Urothelium cell line (cell line): ENCODE data around the gene GID8.

ENCODE experiments used
- DNase-seq: peaks from one replicate; pipeline ENCODE4 v3.0.0; 2011; ENCODE audit warnings: low spot score, mixed read lengths
- FAIRE-seq: peaks from 2 replicates; lab custom pipeline; 2011; peaks lifted over from hg19 to GRCh38; lab: Jason Lieb, UNC

Gene GID8

DNA sequence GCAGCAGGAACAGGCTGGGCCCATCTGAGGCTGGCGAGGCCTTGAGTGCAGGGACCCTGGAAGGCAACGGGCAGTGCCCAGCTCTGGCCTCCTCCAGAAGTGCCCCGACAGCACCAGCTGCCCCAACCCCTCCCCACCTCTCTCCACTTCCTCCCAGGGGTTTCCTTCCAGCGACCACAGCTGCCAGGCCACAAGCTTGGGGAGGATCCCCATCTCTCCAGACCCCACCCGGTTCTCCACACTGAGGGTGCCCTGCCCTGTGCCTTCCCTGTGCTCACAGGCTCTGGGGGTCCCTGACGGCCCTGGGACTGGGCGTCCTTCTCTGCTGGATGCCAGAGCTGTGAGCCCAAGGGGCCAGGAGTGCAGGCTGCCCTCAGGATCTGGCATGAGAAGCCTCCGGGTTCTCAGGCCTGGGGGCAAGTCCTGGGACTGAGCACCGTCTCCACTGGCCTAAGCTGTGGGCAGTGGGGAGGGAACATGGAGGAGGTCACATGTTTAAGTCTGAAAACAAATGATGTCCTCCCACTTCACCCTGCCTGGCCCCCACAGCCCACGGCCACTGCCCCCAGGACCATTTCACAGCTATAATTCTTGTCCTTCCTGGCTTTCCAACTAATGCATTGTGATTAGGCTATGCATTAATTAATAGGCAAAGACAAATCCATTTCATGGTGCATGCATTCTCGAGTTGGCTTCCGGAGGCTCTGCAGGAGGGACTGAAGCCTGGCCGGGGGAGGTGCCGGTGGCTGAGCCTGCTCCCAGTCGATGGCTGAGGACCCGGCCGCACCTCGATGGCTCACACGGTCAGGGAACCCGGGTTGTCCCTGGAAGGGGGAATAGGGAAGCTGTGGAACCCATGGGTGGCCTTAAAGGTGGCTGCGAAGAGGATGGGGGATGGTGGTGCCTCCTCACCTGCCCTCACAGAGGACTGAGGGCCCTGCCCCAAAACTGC, 44.5 kb downstream of the GID8 start:
- FAIRE-seq (peak; percentile 13), DNase-seq (no peak)

GRCh38 chr20:62983210-62983609, 45.3 kb downstream of the GID8 start:
- DNase-seq (no peak), FAIRE-seq (peak; percentile 5)

- no peak for FAIRE-seq
- DNase-seq = no peak
These were observed 46.9 kb downstream of the GID8 start for GRCh38 chr20:62984666-62985443.

DNA sequence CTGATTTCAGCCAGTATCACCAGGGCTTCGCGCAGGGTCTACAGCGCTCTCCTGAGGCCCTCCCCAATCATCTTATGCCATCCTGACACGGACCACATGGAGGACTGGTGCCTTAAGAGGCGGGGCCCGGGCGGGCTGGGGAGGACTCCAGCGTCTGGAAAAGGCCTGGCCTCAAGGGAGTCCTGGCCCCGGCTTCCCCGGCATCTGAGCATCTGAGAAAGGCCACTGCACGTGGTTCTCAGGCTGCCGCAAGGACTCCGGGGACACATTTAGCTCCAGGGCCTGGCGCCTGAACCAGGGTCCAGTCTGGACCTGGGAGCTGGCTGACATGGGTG, 47.5 kb downstream of the GID8 start:
- DNase-seq (no peak), FAIRE-seq (no peak)

- FAIRE-seq (peak; percentile 44), DNase-seq (no peak)
These were observed 48.4 kb downstream of the GID8 start for GRCh38 chr20:62986257-62986800.

DNA sequence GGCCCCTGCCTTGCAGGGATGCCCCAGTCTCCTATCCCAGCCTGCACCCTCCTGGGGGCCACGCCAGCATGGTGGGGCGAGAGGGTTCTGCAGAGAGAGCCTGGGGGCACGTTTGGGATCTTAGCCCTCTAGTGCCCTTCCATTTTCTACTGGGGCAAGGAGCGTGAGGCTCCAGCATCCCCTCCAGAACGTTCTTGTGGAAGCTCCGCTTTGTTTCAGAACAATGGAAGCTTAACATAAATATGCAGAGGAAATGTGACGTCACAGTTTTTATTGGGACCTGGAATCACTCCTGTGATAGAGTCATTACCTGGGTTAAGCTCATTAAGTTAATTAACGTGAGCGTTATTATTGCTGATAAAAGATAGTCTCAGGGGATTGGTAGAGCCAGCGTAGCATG, 49.2 kb downstream of the GID8 start:
- FAIRE-seq (no peak), DNase-seq (no peak)

- FAIRE-seq (no peak), DNase-seq (no peak)
These were observed 51.3 kb downstream of the GID8 start for GRCh38 chr20:62989201-62989601.

GRCh38 chr20:62990306-62990825, 52.4 kb downstream of the GID8 start:
- FAIRE-seq = no peak
- no peak for DNase-seq

DNA sequence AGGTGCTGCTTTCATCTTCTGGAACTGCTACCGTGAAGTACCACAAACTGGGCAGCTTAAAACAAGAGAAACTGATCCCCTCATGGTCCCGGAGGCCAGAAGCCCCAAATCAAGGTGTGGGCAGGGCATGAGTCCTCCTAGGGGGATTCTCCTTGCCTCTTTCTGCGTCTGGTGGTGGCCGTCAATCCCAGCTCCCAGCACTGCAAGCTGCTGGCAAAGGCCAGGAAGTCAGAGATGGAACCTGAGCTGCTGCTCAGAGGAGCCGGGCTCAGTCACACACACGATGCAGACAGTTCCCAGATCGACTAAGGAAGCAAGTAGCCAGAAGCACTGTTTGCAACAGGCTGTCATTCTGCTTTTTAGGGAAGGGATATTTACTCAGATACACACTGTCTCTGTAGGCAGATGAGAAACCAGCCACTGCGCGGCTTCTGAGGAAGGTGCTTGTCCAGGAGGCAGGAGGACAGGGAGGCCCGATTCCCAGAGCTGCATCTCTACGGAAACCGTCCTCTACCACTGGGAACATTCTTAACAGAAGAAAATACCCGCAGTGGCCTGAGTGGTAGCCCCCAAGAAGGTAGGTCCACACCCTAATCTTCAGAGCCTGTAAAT, 53.4 kb downstream of the GID8 start:
- FAIRE-seq (no peak), DNase-seq (no peak)

- DNase-seq = no peak
- FAIRE-seq = no peak
These were observed 53.9 kb downstream of the GID8 start for GRCh38 chr20:62991863-62992262.

- FAIRE-seq = no peak
These were observed 56.0 kb downstream of the GID8 start for GRCh38 chr20:62993856-62994494.

DNA sequence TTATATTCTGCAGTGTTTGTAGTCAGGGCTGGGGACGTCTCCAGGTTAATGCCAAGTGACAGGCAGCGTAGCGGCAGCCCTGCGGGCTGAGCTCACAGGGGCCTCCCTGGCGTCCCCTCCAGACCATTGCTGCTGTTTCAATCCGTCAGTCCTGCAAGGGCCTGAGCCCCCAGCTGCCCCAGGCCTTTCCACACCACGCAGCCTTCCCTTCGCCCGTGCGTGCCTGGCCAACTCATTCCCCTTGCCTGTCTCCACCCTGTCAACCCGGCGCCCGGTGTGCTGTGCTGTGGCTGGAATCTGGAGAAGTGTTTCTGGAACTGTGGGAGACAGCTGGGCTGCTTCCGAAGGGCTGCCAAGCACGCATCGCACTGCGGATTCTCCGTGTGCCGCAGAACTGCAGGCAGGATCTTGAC, 56.9 kb downstream of the GID8 start:
- DNase-seq (no peak), FAIRE-seq (no peak)

More at GRCh38 chr20:62993856-62994494, 56.0 kb downstream of the GID8 start:
- DNase-seq = no peak

- FAIRE-seq = no peak
- DNase-seq = no peak
These were observed 57.5 kb downstream of the GID8 start for GRCh38 chr20:62995481-62995880.

DNA sequence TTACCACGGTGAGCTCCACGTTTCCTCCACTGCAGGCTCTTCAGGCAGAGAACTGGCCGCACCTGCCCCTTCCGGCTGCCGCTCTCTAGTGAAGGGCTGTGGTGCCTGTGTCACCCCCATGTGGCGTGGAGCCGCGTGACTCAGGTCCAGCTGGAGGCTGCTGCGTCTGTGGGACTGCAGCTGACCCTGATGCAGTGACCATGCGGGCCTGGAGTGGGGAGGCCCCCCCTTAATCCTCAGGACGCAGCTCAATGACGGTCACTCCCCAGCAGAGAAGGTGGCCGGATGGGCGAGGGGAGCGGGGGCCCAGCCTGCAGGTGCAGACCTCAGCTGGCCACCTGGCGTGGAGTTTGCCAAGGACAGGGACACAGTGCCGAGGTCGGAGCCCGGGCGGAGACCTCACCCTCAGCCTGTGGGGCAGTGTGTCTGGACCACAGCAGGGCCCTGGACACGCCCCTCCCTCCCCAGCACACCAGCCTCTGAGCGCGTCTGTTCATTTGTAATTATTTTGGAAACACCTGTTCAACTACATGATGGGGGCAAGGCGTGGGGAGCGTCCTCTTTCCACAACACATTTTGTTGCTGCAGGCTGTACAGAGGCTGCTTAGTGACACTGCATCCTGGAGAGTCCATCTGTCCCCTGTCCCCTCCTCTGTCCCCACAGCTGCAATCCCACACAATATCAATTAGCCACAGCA, 58.1 kb downstream of the GID8 start:
- FAIRE-seq (no peak), DNase-seq (no peak)

DNA sequence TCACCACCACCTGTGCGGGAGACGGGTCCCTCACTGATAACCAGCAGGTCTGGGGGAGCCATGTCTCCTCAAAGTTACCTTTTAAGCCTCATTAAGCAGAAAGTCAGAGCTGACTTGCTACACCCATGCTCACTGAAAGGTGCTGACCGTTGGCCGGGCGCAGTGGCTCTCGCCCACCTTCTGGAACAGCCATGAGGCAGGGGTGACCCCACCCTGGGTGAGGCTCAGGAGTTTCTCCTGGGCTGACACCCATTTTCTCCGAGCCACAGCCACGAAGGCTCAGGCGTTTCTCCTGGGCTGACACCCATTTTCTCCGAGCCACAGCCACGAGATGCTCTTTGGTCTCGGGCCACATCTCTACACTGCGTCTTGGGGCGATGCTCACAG, 58.6 kb downstream of the GID8 start:
- DNase-seq (no peak), FAIRE-seq (no peak)

GRCh38 chr20:62997417-62998035, 59.6 kb downstream of the GID8 start:
- FAIRE-seq (peak; percentile 92), DNase-seq (no peak)
